Trophoblast cell (in vitro differentiated cells and primary cell): Measurements from ENCODE around the gene OR13J1.

ENCODE experiments used
- DNase-seq, 2 donors: peaks; one replicate each; pipeline ENCODE4 v3.0.0-alpha.2; 2016
- H2AFZ ChIP-seq: 2 replicates; pipeline ENCODE4 v1.6.1; 2013; ENCODE audit warnings: low read length, moderate library complexity, mild to moderate bottlenecking; ENCODE audit not compliant: insufficient read depth, poor library complexity
- H2AK5ac ChIP-seq: 2 replicates; pipeline ENCODE4 v1.6.1; 2013; ENCODE audit warnings: mild to moderate bottlenecking, low read length
- H2BK120ac ChIP-seq: 2 replicates; pipeline ENCODE4 v1.6.1; 2013; ENCODE audit warnings: low read length, mild to moderate bottlenecking, moderate library complexity; ENCODE audit not compliant: insufficient read depth, poor library complexity
- H2BK12ac ChIP-seq: 2 replicates; pipeline ENCODE4 v1.6.1; 2013; ENCODE audit warnings: mild to moderate bottlenecking, low read length, moderate library complexity
- H2BK5ac ChIP-seq: 2 replicates; pipeline ENCODE4 v1.6.1; 2013; ENCODE audit warnings: low read length, low read depth, moderate library complexity, mild to moderate bottlenecking; ENCODE audit not compliant: poor library complexity
- H3K14ac ChIP-seq: 2 replicates; pipeline ENCODE4 v1.6.1; 2013; ENCODE audit warnings: mild to moderate bottlenecking, low read length
- H3K18ac ChIP-seq: 2 replicates; pipeline ENCODE4 v1.6.1; 2013; ENCODE audit warnings: mild to moderate bottlenecking, low read length
- H3K23ac ChIP-seq: 2 replicates; pipeline ENCODE4 v1.6.1; 2013; ENCODE audit warnings: low read length
- H3K27ac ChIP-seq: 2 replicates; pipeline ENCODE4 v1.5.1; 2013; ENCODE audit warnings: low read depth, mild to moderate bottlenecking, inconsistent platforms, low read length, moderate library complexity
- H3K27me3 ChIP-seq: 2 replicates; pipeline ENCODE4 v1.6.1; 2013; ENCODE audit warnings: inconsistent platforms, mild to moderate bottlenecking, low read length, moderate library complexity; ENCODE audit not compliant: insufficient read depth
- H3K36me3 ChIP-seq, 2 experiments: 1 replicate in 1 of 2; 2 replicates in 1 of 2; pipeline ENCODE4 v1.6.1; 2013; ENCODE audit warnings: low read length in 2 of 2, mild to moderate bottlenecking in 2 of 2, moderate library complexity in 1 of 2; ENCODE audit not compliant: insufficient read depth in 2 of 2, control insufficient read depth in 1 of 2
- H3K4ac ChIP-seq: 2 replicates; pipeline ENCODE4 v1.6.1; 2013; ENCODE audit warnings: low read depth, mild to moderate bottlenecking, low read length, moderate library complexity
- H3K4me1 ChIP-seq, 2 experiments: 1 replicate in 1 of 2; 2 replicates in 1 of 2; pipeline ENCODE4 v1.6.1; 2013; ENCODE audit warnings: low read length in 2 of 2, mild to moderate bottlenecking in 2 of 2, moderate library complexity in 1 of 2; ENCODE audit not compliant: insufficient read depth in 2 of 2, control insufficient read depth in 1 of 2
- H3K4me2 ChIP-seq: 2 replicates; pipeline ENCODE4 v1.6.1; 2013; ENCODE audit warnings: inconsistent platforms, mild to moderate bottlenecking, low read length, moderate library complexity
- H3K4me3 ChIP-seq: 2 replicates; pipeline ENCODE4 v1.5.1; 2013; ENCODE audit warnings: mild to moderate bottlenecking, low read depth, low read length, inconsistent platforms
- H3K79me1 ChIP-seq: one replicate; pipeline ENCODE4 v1.6.1; 2013; ENCODE audit warnings: low read length
- H3K79me2 ChIP-seq: 2 replicates; pipeline ENCODE4 v1.6.1; 2013; ENCODE audit warnings: low read length, mild to moderate bottlenecking; ENCODE audit not compliant: control insufficient read depth, insufficient read depth, poor library complexity
- H3K9ac ChIP-seq: 2 replicates; pipeline ENCODE4 v1.6.1; 2013; ENCODE audit warnings: mild to moderate bottlenecking, low read length
- H3K9me3 ChIP-seq: 2 replicates; pipeline ENCODE4 v1.6.1; 2013; ENCODE audit warnings: low read depth, mild to moderate bottlenecking, control low read depth, inconsistent platforms, low read length; ENCODE audit not compliant: insufficient read depth
- H4K12ac ChIP-seq: 2 replicates; pipeline ENCODE4 v1.6.1; 2013; ENCODE audit warnings: low read depth, mild to moderate bottlenecking, low read length, moderate library complexity
- H4K8ac ChIP-seq: 2 replicates; pipeline ENCODE4 v1.6.1; 2013; ENCODE audit warnings: low read depth, mild to moderate bottlenecking, low read length, moderate library complexity
- H4K91ac ChIP-seq: one replicate; pipeline ENCODE4 v1.6.1; 2013; ENCODE audit warnings: low read depth, mild to moderate bottlenecking, low read length, moderate library complexity
- WGBS: extraction: QIAGEN DNeasy Blood & Tissue Kit; methylation state at CpG from one replicate; pipeline ENCODE4 v1.1.7; 2013; ENCODE audit warnings: missing lambda C conversion rate; ENCODE audit not compliant: insufficient read length, insufficient coverage; ENCODE audit errors: extremely low coverage; 5-methylcytosine and 5-hydroxymethylcytosine counted together

The OR13J1 gene

DNA sequence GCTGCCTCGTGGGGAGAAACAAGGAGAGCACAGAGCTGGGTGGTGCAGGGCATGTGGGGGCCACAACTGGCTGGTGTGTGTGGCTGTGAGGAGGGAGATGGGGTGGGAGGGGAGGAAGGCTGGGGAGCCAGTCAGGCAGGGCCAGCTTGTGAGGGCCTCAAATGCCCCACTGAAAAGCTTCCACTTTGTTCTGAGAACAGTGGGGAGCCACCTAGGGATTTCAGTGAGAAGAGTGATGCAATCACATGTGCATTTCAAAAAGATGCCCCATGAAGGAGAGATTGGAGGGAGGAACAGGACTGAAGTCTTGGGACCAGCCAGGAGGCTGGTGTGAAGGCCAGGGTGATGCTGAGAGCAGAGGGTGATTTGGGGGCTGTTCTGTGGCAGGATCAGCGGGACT lies 1.3 kb downstream of the OR13J1 start:
- Histone ChIP-seq H3K9me3 (peaks cover 4% of the 10 kb centered on the region), H3K79me1 (no peaks in the 10 kb centered on the region), H3K4me1 (no peaks in the 10 kb centered on the region), H4K8ac (no peak overlapping the region), H2BK12ac (no peak overlapping the region), H3K4ac (no peak overlapping the region), H4K12ac (no peak overlapping the region), H3K4me3 (no peak overlapping the region), H3K23ac (no peak overlapping the region), H3K79me2 (no peaks in the 10 kb centered on the region), H3K18ac (no peak overlapping the region), H2AFZ (no peak overlapping the region), H3K27ac (no peak overlapping the region), H3K27me3 (no peaks in the 10 kb centered on the region), H3K14ac (no peak overlapping the region), H3K36me3 (no peaks in the 10 kb centered on the region), H2BK120ac (no peak overlapping the region), H2AK5ac (no peak overlapping the region), H3K9ac (no peak overlapping the region), H3K4me2 (no peak overlapping the region), H4K91ac (no peak overlapping the region), H2BK5ac (no peak overlapping the region)
- no peak for DNase-seq
- WGBS, result no CpG with 5 or more reads among the region's 2 CpGs

DNA sequence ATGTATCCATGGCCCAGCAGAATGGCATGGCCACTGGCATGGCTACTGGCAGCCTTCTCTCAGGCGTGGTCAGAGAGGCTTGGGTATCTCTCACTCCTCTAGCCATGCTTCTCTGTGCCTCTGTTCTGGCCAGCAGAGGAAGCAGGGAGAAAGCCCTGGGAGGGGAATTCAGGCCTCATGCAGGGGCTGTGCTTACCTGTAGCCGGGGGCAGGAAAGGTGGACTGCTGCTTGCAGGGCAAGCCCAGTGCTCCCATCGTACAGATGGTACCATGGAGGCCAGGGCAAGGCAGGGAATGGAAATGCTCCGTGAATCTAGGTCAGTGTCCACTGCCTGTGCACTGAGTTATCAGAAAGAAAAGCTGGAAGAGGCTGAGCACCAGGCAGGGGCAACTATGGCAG lies 2.7 kb downstream of the OR13J1 start:
- no peak overlapping the region for H3K18ac ChIP-seq
- peaks cover 4% of the 10 kb centered on the region for H3K9me3 ChIP-seq
- H3K36me3 ChIP-seq, result no peaks in the 10 kb centered on the region
- no peak overlapping the region for H2AFZ ChIP-seq
- H3K27me3 ChIP-seq, result no peaks in the 10 kb centered on the region
- H3K9ac ChIP-seq, result peak overlapping the region; percentile 38
- no peak overlapping the region for H4K8ac ChIP-seq
- H4K12ac ChIP-seq, result no peak overlapping the region
- no peak overlapping the region for H2BK5ac ChIP-seq
- H2BK12ac ChIP-seq, result no peak overlapping the region
- no peak overlapping the region for H3K27ac ChIP-seq
- H3K4me2 ChIP-seq, result no peak overlapping the region
- no peaks in the 10 kb centered on the region for H3K79me1 ChIP-seq
- no peak overlapping the region for H2BK120ac ChIP-seq
- no peak for DNase-seq
- no peak overlapping the region for H3K4ac ChIP-seq
- no peaks in the 10 kb centered on the region for H3K79me2 ChIP-seq
- WGBS, result no CpG with 5 or more reads among the region's 4 CpGs
- no peak overlapping the region for H2AK5ac ChIP-seq
- no peak overlapping the region for H4K91ac ChIP-seq
- H3K4me3 ChIP-seq, result no peak overlapping the region
- H3K23ac ChIP-seq, result no peak overlapping the region
- H3K14ac ChIP-seq, result no peak overlapping the region
- H3K4me1 ChIP-seq, result no peaks in the 10 kb centered on the region

DNA sequence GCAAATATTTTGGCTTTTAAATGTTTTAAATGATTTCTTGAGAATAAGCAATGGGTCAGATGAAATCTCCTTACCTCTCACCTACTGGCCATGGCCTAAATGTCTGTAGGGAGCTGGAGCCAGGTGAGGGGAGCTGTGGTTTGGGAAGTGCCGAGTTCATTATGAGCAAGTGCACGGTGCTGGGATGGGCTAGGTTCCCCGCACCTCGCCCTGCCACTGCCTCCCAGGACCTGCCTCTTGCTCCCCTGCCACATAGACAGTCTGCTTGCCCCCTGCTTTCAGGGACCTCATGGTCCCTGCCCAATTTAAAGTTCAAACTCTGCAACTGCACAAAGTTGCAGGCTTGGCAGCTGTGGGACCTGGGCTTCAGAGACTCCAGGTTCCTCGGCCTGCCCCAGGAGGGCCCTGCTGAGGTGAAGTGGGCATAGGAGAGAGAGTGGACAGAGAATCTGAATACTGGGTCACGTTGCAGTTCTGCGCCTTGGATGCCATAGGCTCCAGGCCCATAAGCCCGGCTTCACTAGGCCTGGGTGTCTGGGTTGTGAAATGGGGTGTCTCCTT lies 5.4 kb downstream of the OR13J1 start:
- H2BK120ac ChIP-seq, result no peak overlapping the region
- no peak overlapping the region for H3K9ac ChIP-seq
- no CpG with 5 or more reads among the region's 8 CpGs for WGBS
- no peak overlapping the region for H4K91ac ChIP-seq
- H3K27me3 ChIP-seq, result no peaks in the 10 kb centered on the region
- H3K4me2 ChIP-seq, result no peak overlapping the region
- H2BK5ac ChIP-seq, result no peak overlapping the region
- no peaks in the 10 kb centered on the region for H3K79me1 ChIP-seq
- H3K27ac ChIP-seq, result no peak overlapping the region
- no peaks in the 10 kb centered on the region for H3K36me3 ChIP-seq
- DNase-seq, result no peak
- H3K23ac ChIP-seq, result no peak overlapping the region
- no peak overlapping the region for H4K12ac ChIP-seq
- no peak overlapping the region for H3K18ac ChIP-seq
- H3K4me1 ChIP-seq, result no peaks in the 10 kb centered on the region
- no peak overlapping the region for H3K4me3 ChIP-seq
- no peak overlapping the region for H2AK5ac ChIP-seq
- no peak overlapping the region for H2AFZ ChIP-seq
- no peak overlapping the region for H4K8ac ChIP-seq
- H3K4ac ChIP-seq, result no peak overlapping the region
- H3K79me2 ChIP-seq, result no peaks in the 10 kb centered on the region
- peaks cover 2% of the 10 kb centered on the region for H3K9me3 ChIP-seq
- H2BK12ac ChIP-seq, result no peak overlapping the region
- H3K14ac ChIP-seq, result no peak overlapping the region

DNA sequence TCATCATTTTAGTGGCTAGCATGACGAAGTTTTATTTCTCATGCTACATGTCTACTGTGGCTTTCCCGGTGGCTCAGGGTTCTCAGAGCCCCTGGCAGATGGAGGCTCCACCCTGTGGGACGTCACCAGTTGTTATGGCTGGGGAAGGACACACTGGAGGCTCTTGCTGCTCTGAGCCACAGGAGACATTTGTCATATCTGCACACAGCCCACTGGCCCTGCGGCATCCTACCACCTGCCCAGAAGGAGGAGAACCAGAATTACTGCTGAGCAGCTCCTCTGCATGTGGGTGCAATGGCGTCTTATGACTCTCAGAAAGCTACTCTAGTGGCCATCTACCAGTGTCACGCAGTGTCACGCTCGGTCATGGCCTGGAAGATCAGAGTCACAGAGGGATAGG lies 6.6 kb downstream of the OR13J1 start:
- H3K14ac ChIP-seq, result no peak overlapping the region
- H3K4me3 ChIP-seq, result no peak overlapping the region
- no peak overlapping the region for H3K4ac ChIP-seq
- H3K79me2 ChIP-seq, result no peaks in the 10 kb centered on the region
- no peak overlapping the region for H2BK12ac ChIP-seq
- no peak overlapping the region for H4K12ac ChIP-seq
- no peaks in the 10 kb centered on the region for H3K36me3 ChIP-seq
- no peak overlapping the region for H2AFZ ChIP-seq
- H3K9me3 ChIP-seq, result peaks cover 2% of the 10 kb centered on the region
- no peak overlapping the region for H4K8ac ChIP-seq
- no peak overlapping the region for H3K9ac ChIP-seq
- DNase-seq, result no peak
- no peak overlapping the region for H3K27ac ChIP-seq
- WGBS, result no CpG with 5 or more reads among the region's 8 CpGs
- no peak overlapping the region for H3K18ac ChIP-seq
- H2BK120ac ChIP-seq, result no peak overlapping the region
- no peaks in the 10 kb centered on the region for H3K4me1 ChIP-seq
- no peaks in the 10 kb centered on the region for H3K27me3 ChIP-seq
- H3K79me1 ChIP-seq, result no peaks in the 10 kb centered on the region
- H4K91ac ChIP-seq, result no peak overlapping the region
- no peak overlapping the region for H3K23ac ChIP-seq
- H3K4me2 ChIP-seq, result no peak overlapping the region
- no peak overlapping the region for H2BK5ac ChIP-seq
- no peak overlapping the region for H2AK5ac ChIP-seq
